OCI-LY7 (cell line): ENCODE data around the gene CLEC16A.

ENCODE experiments used
- CTCF ChIP-seq: fragments of 200-600 bp; sonication (generic); conservative IDR thresholded peaks from 2 replicates; pipeline ENCODE4 v1.5.1; 2014; ENCODE audit warnings: mild to moderate bottlenecking, antibody characterized with exemption, low read length, moderate library complexity, mixed read lengths
- EZH2phosphoT487 ChIP-seq: fragments of 200-600 bp; sonication (generic); IDR thresholded peaks from 2 replicates; pipeline ENCODE4 v1.6.1; 2018; ENCODE audit warnings: low read depth, borderline replicate concordance, mild to moderate bottlenecking, mixed run types, antibody characterized with exemption, low read length, moderate library complexity, mixed read lengths

GRCh38 chr16:11204513-11205047 is 260.2 kb downstream of the CLEC16A start:
- TF ChIP-seq CTCF (no peak), EZH2phosphoT487 (no peak)
